IPS DF 4.7 (cell line): ENCODE measurements around the gene FAM163B.

Source experiments
- DNase-seq: peaks from one replicate; pipeline ENCODE4 v3.0.0-alpha.2; 2013; ENCODE audit warnings: low spot score; ENCODE audit errors: extremely low read depth

Gene FAM163B

DNA sequence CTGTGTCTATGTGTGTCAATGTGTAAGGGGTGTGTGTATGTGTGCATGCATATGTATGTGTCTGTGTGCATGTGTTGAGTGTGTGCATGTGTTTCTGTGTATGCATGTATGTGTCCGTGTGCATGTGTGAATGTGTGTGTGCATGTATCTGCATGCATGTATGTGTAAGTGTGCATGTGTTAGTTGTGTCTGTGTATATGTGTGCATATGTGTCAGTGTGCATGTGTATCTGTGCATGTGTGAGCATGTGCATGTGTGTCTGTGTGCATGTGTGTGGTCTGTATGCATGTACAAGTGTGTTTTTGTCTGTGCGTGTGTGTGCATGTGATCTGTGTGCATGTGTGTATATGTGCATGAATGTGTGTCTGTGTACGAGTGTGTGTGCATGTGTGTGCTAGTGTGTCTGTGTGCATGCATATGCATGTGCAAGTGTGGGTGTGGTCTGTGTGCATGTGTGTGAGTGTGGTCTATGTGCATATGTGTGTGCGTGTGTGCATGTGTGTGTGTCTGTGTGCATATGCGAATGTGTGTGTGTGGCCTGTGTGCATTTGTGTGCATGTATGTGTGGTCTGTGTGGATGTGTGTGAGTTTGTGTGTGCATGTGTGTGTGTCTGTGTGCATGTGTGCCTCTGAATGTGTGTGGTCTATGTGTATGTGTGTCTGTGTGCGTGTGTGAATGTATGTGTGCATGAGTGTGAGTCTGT lies 9.6 kb downstream of the FAM163B start:
- DNase-seq = no peak

DNA sequence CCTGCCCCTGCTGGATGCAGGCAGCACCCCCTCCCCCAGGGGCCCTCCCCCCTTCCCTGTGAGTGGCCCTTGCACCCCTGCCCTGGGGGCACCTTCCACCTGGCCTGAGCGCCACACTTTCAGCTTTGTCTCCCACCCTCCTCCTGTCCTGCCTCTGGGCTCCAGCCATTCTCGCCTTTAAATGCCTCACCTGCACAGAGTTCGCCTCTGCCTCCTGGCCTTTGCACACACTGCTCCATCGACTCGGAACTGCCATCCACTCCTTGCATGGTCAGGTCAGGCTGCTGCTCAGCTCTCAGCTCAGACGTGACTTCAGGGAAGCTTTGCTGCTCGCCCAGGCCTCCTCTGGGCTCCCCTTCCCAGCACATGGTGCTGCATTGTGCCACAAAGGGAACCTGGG lies 10.2 kb downstream of the FAM163B start:
- DNase-seq = no peak

DNA sequence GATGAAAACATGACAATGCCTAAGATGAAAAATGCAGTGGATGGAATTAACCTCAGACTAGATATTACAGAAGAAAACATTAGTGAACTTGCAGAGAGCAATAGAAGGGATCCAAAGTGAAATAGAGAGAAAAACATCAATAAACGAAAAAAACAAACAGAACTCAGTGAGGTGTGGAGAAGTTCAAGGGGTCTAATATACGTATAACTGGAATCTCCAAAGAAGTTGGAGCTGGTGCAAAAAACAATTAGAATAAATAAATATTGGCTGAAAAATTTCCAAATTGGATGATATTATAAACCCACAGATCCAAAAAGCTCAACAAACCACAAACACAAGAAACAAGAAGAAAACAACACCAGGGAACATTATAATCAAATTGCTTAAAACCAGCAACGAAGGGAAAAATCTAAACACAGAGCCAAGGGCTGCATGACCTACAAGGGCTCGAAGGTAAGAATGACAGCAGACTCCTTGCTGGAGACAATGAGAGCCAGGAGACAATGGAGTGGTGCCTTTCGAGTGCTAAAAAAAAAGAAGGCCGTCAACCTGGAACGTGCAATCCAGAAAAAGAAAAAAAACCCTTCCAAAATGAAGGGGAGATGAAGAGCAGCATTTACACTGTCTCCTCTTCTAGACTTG lies 11.8 kb downstream of the FAM163B start:
- no peak for DNase-seq

DNA sequence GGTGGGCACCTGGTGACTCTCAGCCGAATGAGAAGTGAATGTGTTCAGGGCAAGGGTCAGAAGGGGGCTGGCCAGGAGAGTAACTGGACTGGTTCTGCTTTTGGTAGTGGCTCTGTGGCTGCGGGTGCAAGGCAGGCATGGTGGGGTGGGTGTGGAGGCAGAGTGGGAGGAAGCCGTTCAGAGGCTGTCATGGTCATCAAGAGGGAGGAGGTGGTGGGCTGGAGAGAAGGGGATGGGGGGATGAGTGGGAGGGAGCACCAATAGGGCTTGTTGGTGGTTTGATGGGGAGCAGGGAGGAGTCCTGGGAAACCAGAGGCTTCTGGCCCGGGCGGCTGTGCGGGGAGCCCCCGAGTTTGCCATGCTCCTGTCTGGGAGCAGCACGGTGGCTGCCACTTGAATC lies 13.3 kb downstream of the FAM163B start:
- no peak for DNase-seq

DNA sequence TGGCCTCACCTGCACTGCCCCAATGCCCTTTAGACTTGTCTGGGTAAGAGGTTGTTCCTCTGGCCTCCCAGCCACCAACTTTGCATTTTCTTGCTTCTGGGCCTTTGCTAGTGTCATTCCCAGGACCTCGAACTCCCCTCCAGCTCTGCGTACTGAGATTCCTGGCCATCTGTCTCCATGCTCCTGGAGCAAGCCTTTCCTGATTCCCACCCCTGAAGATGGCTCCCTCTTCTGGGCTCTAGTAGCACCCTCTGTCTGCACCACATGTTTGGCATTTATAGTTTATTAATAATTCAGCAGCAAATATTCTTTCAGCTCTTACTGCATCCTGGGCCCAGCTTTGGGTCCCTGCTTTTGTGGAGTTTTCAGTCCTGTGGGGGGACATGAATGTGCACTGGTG lies 14.9 kb downstream of the FAM163B start:
- DNase-seq = no peak

DNA sequence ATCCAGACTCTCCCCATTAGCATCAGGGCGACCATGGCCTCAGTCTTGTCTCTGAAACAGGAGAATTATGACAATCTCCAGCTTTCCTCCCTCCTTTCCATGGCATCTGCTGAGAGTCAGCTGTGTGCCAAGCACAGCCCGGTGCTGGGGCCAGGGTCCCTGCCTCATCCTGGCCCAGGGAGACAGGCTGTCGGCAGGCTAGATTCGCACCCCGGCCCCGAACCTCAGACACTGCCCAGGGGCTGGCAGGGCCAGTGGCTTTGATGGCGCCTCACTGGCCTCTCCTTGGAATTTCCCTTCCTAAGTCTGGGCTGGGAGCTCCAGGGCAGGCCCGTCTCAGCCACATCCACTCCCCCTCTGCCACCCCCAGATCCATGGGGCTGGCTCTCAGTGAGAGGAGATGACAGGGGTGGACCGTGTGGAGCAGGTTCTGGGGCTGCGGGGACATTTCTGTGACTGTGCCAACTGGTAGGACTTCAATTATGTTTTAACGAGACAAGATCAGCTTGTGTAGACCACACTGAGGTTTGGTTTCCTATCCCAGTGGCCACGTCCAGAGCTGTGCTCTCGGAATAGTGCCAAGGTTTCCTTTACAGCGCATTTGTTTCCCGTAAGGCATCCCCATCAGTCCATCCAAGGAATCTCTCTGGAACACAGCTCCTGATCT lies 15.5 kb downstream of the FAM163B start:
- DNase-seq = no peak

GRCh38 chr9:133592731-133593409 lies 16.3 kb downstream of the FAM163B start:
- DNase-seq = no peak

DNA sequence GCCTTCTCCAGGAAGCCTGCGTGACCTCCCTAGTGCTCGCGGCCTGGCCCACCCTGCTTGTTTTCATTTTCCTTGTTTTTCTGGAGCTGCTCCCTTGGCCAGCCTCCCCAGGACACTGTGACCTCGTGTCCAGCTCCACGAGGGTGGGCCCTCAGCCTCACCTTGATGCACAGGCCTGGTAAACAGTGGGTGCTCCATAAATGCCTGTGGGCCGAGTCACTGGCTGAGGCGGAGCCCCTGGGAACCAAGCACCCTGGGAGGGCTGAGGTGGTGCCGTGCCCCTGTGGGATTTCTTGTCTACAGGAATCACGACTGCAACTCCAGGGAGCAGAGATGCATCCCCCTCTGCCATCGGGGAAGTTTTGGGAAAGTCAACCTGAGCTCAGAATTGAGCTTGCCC lies 17.2 kb downstream of the FAM163B start:
- no peak for DNase-seq

- no peak for DNase-seq
Observed at GRCh38 chr9:133591116-133591910, 17.9 kb downstream of the FAM163B start.

GRCh38 chr9:133590231-133590855 lies 18.8 kb downstream of the FAM163B start:
- no peak for DNase-seq

DNA sequence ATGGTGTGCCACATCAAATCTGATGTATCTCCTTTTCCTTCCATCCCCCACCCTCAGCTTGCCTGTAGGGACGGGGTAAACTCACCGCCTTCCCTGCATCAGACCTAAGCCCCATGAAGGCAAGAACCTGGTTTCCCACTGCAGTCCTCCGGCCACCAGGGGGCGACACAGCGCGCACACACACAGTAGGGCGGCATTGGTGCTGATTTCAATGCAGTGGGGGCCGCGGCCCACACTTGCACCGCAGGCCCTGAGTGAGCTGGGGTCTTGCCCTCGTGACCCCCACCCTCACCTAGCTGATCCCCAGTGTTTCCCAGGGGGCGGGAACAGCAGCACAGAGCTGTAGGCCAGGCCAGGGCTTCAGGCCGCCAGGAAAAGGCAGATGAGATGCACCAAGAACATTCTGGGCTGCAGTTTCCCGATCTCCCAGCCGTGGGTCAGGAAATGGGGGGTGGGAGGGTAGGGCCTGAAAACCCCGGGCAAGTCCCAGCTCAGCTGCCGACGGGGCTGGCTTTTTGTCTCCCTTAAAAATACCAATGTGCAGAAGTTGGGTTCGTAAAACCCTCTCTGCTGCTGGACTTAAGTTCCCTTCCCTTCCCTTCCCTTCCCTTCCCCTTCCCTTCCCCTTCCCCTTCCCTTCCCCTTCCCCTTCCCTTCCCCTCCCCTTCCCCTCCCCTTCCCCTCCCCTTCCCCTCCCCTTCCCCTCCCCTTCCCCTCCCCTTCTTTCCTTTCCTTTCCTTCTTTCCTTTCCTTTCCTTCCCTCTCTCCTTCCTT lies 19.5 kb downstream of the FAM163B start:
- no peak for DNase-seq

DNA sequence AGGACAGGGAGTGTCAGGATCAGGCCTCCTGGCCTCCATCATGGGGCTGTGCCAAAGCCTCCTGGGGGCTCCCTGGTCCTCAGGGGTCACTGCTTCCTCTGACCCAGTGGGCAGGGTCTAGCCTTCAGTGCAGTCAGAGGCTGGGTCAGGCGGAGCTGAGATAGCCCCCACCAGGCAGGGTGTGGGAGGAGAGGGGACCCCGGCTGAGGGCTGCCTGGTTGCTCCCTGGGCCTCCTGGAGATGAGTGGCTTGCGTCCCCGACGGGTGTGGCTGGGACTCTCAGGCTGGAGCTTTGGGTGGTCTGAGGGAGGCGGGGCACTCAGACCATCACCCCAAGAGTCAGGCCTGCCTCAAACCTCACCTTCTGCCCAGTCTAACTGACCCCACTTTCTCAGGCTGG lies 21.7 kb downstream of the FAM163B start:
- no peak for DNase-seq

GRCh38 chr9:133587051-133587450 lies 22.1 kb downstream of the FAM163B start:
- no peak for DNase-seq

- DNase-seq = no peak
Observed at GRCh38 chr9:133585481-133586351, 23.5 kb downstream of the FAM163B start.

DNA sequence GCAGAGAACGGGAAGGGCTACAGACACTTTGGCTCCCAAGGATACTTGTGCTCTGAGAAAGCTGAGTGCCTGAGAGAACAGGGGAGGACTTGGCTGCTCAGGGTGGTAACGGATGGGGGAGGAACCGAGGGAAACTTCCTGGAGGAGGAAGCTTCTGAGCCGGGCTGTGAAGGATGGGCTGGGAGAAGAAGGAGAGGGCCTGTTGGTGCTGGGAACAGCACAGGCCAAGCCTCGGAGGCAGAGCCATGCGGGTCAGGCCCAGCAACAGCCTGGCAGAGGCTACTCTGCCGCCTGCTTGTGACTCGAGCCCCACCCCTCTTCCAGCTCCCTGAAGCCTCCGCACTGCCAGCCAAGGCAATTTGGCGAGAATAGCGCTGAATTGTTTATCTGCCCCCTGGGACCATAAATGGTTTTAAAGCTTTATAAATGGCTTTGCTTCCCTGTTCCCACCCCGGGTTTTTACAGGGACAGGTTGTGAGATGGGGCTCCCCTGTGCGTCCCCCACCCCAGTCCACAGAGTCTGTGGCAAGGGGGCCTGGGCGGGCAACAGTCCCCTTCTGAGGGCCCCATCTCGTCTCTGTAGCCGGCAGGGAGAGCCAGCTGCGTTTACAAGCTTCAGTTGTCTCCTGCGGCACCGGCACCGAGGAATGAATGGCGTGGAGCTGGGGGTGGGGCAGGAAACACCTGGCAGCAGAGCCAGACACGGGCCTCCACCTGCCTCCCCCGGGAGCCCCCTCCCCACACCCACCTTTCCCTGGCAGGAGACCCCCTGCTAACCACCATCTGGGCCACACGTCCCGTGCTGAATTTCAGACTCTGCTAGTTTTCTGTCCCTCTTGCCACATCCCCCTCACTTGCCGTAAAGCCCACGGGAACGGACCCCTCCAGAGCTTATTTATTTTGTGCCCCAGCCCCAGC lies 24.4 kb downstream of the FAM163B start:
- DNase-seq = no peak

DNA sequence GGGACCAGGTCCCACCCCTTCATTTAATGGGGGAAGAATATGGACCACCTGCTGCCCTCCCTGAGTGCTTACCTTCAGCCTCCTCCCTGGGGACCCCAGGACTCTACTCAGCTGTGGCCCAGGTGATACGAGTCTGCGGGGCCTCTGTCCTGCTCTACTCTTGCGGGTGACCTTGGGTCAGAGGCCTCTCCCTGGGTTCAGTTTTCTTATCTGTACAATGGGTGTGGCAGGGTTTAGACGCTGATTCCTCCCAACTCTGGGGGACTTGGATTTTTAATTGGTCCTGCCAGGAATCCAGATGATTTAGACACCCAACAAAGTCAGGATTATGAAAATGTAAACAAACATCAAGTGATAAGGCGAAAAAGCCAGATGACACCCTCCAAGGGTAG lies 25.0 kb downstream of the FAM163B start:
- DNase-seq = no peak

DNA sequence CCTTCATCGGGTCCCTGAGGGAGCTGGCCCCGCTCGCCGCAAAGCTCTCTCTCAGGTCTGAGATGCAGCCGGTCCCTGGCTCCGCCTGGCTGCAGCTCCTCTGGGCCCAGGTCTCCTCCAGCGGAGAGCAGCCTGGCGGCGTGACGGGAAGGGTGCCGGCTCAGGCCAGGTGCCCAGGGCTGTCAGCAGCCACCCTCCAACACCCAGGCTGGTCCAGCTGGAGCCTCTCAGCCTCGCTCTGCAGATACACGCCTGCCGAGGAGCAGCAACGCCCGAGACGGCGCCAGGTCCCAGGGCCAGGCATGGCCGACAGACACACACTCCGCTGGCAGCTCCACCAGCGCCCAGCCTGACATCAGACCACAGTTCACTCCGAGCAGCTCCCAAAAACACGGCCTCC lies 25.6 kb downstream of the FAM163B start:
- no peak for DNase-seq

- no peak for DNase-seq
Observed at GRCh38 chr9:133583111-133583510, 26.1 kb downstream of the FAM163B start.
